ENCODE results near the gene COPZ1.

GRCh38 chr12:54369597-54370131 is 44.7 kb downstream of the COPZ1 start:
- no peak for TF ChIP-seq CTCF (IDR thresholded peaks at IDR 0.05; ENCODE audit: low read depth, low read length)
- no peak for TF ChIP-seq EZH2phosphoT487 (IDR thresholded peaks at IDR 0.05; ENCODE audit: low read depth)

Data from OCI-LY3 (cell line).